ENCODE data around the gene LPIN3. TPM values are rescaled to one million over a fixed set of nuclear protein-coding genes. Genes with fewer than 3 reads are reported as not detected.

Gene LPIN3
- total RNA-seq, 1 experiment from 2014 or later: 27.9 TPM

DNA sequence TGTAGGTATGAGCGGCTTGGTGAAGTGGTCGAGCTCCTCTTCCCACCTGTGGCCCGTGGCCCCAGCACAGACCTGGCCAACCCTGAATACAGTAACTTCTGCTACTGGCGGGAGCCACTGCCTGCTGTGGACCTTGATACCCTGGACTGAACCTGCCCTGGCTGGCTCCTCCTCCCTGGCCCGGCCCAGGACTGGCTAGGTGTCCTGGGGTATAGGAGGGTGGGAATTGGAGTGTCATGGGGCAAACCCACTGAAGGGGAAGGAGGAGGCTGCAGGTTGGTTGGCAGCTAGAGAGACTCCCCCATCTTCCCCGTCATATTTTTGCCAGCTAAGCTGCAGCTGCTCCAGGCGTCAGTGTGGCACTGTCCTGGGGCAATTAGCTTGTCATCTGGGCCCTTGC, 18.1 kb downstream of the LPIN3 start:
- Histone ChIP-seq H3K27ac (ENCODE audit: low read length) (no peak overlapping the region), H3K4me1 (ENCODE audit: insufficient read depth, low read length) (no peaks in the 10 kb centered on the region), H3K4me2 (ENCODE audit: low read length) (no peak overlapping the region), H3K9ac (ENCODE audit: low read length) (no peak overlapping the region), H2AFZ (ENCODE audit: low read length) (no peak overlapping the region), H3K79me2 (ENCODE audit: low read length) (no peaks in the 10 kb centered on the region), H3K4me3 (ENCODE audit: low read length) (no peak overlapping the region), H3K27me3 (ENCODE audit: low read length) (no peaks in the 10 kb centered on the region), H3K9me3 (ENCODE audit: low read length) (no peaks in the 10 kb centered on the region), H4K20me1 (ENCODE audit: low read length) (no peaks in the 10 kb centered on the region), H3K9me2 (replicated peaks; ENCODE audit: low read length) (no peaks in the 10 kb centered on the region), H3K36me3 (ENCODE audit: low read depth, low read length) (peaks cover 8% of the 10 kb centered on the region; the same call in 1 of the 2 replicates), H3F3A (ENCODE audit: low read length, unreplicated experiment) (no peaks in the 10 kb centered on the region)
- CTCF ChIA-PET: no interaction called here
- POLR2A ChIA-PET (ENCODE audit: unreplicated experiment): no interaction called here
- TF ChIP-seq EZH2phosphoT487 (IDR thresholded peaks at IDR 0.05; ENCODE audit: borderline replicate concordance, low read length): no peak
- TF ChIP-seq, protein P1, sequence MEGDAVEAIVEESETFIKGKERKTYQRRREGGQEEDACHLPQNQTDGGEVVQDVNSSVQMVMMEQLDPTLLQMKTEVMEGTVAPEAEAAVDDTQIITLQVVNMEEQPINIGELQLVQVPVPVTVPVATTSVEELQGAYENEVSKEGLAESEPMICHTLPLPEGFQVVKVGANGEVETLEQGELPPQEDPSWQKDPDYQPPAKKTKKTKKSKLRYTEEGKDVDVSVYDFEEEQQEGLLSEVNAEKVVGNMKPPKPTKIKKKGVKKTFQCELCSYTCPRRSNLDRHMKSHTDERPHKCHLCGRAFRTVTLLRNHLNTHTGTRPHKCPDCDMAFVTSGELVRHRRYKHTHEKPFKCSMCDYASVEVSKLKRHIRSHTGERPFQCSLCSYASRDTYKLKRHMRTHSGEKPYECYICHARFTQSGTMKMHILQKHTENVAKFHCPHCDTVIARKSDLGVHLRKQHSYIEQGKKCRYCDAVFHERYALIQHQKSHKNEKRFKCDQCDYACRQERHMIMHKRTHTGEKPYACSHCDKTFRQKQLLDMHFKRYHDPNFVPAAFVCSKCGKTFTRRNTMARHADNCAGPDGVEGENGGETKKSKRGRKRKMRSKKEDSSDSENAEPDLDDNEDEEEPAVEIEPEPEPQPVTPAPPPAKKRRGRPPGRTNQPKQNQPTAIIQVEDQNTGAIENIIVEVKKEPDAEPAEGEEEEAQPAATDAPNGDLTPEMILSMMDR (conservative IDR thresholded peaks at IDR 0.05; ENCODE audit: low read depth, low read length): no peak
- TF ChIP-seq EZH2 (IDR thresholded peaks at IDR 0.05; ENCODE audit: low read length, unreplicated experiment): no peak
- no TSS peak for BruUV-seq (replicated peaks)
- intact Hi-C loops (cut with micrococcal nuclease): no loop called here
- DNase-seq (no peak), ATAC-seq (no peak)

DNA sequence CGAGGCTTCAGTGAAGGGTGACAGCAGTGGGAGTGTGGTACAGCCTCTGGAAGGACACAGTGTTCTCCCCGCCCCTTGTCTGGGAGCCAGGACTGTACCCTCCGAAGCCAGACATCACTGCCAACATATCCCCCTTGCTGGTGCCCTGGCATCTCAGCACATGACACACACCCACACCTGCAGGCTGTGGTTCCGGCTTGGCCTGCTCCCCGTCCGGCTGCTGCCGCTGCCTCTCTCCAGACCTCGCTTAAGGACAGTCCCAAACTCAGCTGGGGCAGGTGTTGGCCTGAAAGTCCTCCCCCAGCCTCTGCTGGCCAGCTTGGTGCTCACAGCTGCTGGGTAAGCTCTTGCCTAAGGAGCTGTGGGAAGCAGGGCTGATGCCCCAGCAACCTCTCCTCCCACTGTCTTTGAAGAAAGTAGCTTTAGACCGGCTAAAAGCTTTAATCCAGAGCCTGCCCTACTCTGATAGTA, 19.0 kb downstream of the LPIN3 start:
- Histone ChIP-seq H4K20me1 (ENCODE audit: low read length) (no peaks in the 10 kb centered on the region), H3F3A (ENCODE audit: low read length, unreplicated experiment) (no peaks in the 10 kb centered on the region), H3K27me3 (ENCODE audit: low read length) (0 out of 2 replicates have a peak, but pooled peaks cover 7% of the 10 kb centered on the region), H2AFZ (ENCODE audit: low read length) (no peak overlapping the region), H3K4me1 (ENCODE audit: insufficient read depth, low read length) (no peaks in the 10 kb centered on the region), H3K9me3 (ENCODE audit: low read length) (no peaks in the 10 kb centered on the region), H3K79me2 (ENCODE audit: low read length) (no peaks in the 10 kb centered on the region), H3K9me2 (replicated peaks; ENCODE audit: low read length) (no peaks in the 10 kb centered on the region), H3K36me3 (ENCODE audit: low read depth, low read length) (peaks cover 8% of the 10 kb centered on the region; the same call in 1 of the 2 replicates), H3K4me3 (ENCODE audit: low read length) (no peak overlapping the region), H3K27ac (ENCODE audit: low read length) (no peak overlapping the region), H3K9ac (ENCODE audit: low read length) (no peak overlapping the region), H3K4me2 (ENCODE audit: low read length) (no peak overlapping the region)
- ATAC-seq (no peak), DNase-seq (no peak)
- intact Hi-C loops (cut with micrococcal nuclease): no loop called here
- BruUV-seq (replicated peaks): TSS peak; percentile 14
- POLR2A ChIA-PET (ENCODE audit: unreplicated experiment): no interaction called here
- CTCF ChIA-PET: no interaction called here
- TF ChIP-seq, protein P1 (conservative IDR thresholded peaks at IDR 0.05; ENCODE audit: low read depth, low read length): no peak
- TF ChIP-seq EZH2phosphoT487 (IDR thresholded peaks at IDR 0.05; ENCODE audit: borderline replicate concordance, low read length) (no peak), EZH2 (IDR thresholded peaks at IDR 0.05; ENCODE audit: low read length, unreplicated experiment) (no peak)

DNA sequence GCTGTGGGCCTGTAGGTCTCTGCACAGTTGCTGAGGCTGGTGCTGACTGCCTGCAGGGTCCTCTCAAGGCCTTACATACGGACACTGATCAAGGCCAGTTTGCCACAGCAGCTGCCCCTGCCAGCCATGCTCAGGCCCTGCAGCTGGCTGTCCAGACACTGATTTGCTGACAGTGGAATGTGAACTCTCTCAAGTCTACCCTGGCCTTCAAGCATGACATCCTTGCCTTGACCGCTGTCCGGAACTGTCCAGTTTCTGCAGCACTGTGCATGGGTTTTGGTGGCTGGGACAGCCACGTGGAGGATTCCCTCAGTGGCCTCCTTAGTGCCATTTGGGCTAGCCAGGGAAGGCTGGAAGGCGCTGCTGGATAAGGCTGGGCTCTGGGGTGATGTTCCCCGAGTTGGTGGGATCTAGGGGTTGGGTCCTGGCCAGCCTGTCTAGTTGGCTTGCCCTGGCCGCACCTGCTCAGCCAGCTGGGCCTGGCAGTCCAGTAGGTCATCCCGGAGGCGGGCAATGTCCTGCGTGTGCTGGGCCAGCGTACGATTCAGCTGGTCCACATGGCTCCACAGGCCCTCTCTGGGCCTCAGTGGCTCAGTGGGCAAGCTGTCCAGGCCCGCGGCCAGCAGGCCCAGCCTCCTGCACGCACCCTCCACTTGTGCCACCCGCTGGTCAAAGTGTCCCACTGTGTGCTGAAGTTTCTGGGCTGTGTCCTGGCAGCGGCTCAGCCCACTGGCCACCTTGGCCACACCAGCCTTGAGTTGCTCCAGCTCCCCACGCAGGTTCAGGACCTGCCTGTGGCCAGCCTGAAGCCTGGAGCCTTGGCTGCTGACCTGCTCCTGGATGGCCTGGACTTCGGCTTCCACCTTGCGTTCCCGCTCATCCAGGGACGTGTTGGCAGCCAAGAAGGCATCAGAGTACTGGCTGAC, 20.5 kb downstream of the LPIN3 start:
- no peaks in the 10 kb centered on the region for H3K4me1 ChIP-seq (ENCODE audit: insufficient read depth, low read length)
- DNase-seq (no peak), ATAC-seq (no peak; the same call in 1 of the 2 replicates)
- H3K79me2 ChIP-seq (ENCODE audit: low read length): no peaks in the 10 kb centered on the region
- H3K4me3 ChIP-seq (ENCODE audit: low read length): no peak overlapping the region
- H3K9me2 ChIP-seq (replicated peaks; ENCODE audit: low read length): no peaks in the 10 kb centered on the region
- H3K9me3 ChIP-seq (ENCODE audit: low read length): no peaks in the 10 kb centered on the region
- no peak overlapping the region for H3K9ac ChIP-seq (ENCODE audit: low read length)
- TF ChIP-seq EZH2 (IDR thresholded peaks at IDR 0.05; ENCODE audit: low read length, unreplicated experiment): no peak
- TF ChIP-seq EZH2phosphoT487 (IDR thresholded peaks at IDR 0.05; ENCODE audit: borderline replicate concordance, low read length): no peak
- TF ChIP-seq, protein P1 (conservative IDR thresholded peaks at IDR 0.05; ENCODE audit: low read depth, low read length): no peak
- peaks cover 8% of the 10 kb centered on the region; the same call in 1 of the 2 replicates for H3K36me3 ChIP-seq (ENCODE audit: low read depth, low read length)
- no peak overlapping the region for H2AFZ ChIP-seq (ENCODE audit: low read length)
- CTCF ChIA-PET: interaction anchor here (1.0 kb wide), 1 partner anchor 21 kb away, joined by 4 read pairs; the partner anchor contains the start of gene LPIN3
- POLR2A ChIA-PET (ENCODE audit: unreplicated experiment): no interaction called here
- H3K27ac ChIP-seq (ENCODE audit: low read length): no peak overlapping the region
- H3K4me2 ChIP-seq (ENCODE audit: low read length): no peak overlapping the region
- H4K20me1 ChIP-seq (ENCODE audit: low read length): no peaks in the 10 kb centered on the region
- no TSS peak for BruUV-seq (replicated peaks)
- intact Hi-C loops (cut with micrococcal nuclease): no loop called here
- peaks cover 22% of the 10 kb centered on the region for H3K27me3 ChIP-seq (ENCODE audit: low read length)
- H3F3A ChIP-seq (ENCODE audit: low read length, unreplicated experiment): no peaks in the 10 kb centered on the region

All from PC-3 (cell line).